ENCODE data around the gene ORC6. TPM values are rescaled to one million over a fixed set of nuclear protein-coding genes. Genes with fewer than 3 reads are reported as not detected.

Gene ORC6
- total RNA-seq, 1 experiment from 2014 or later, result 95.1 TPM

DNA sequence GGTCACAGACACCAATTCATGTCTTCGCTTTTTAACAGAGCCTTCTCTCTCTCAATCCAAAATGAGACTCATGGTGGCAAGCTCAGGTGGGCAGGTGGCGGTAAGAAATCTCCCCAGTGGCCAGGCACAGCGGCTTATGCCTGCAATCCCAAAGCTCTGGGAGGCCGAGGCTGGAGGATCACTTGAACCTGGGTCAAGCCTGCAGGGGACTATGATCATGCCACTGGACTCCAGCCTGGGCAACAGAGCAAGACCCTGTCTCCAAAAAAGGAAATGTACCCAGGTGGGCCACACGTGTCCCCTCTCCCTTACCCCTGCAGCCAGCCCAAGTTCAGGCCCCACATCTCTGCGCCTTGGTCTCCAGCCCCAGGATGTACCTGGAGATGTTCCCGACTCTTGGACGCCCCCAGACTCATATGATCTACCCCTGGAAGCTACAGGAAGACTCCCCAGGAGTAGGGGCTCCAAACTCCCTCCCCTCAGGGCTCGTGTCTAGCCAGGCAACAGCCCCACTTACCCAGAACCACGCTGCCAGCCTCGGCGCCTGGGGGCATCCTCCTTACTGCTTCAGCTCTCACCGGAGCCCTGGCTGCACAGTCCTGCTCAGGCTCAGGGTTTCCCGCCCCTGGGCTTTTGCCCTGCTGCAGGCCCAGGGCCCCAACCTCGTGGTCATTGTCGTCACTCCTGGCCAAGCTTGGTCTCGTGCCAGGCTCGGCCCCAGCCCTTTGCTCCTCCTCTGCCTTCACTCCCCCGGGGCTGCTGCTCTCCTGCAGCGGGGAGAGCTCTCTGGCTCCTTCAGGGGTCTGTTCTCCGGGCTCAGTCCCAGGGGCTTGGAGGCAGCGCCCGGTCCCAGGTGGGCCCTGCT lies 42.5 kb downstream of the ORC6 start:
- intact Hi-C loops (cut with micrococcal nuclease; ENCODE audit: unreplicated experiment), result no loop called here
- Histone ChIP-seq H3K4me3 (ENCODE audit: low read depth, low read length, poor library complexity, severe bottlenecking) (no peak overlapping the region), H3K36me3 (ENCODE audit: insufficient read depth, low read length, poor library complexity, severe bottlenecking) (no peaks in the 10 kb centered on the region), H3K9me3 (ENCODE audit: low read depth, low read length, poor library complexity, severe bottlenecking) (no peaks in the 10 kb centered on the region), H3K27ac (ENCODE audit: low read depth, low read length, poor library complexity, severe bottlenecking) (no peak overlapping the region), H3K4me1 (ENCODE audit: insufficient read depth, low read length, poor library complexity, severe bottlenecking) (no peaks in the 10 kb centered on the region), H3K27me3 (replicated peaks; ENCODE audit: insufficient read depth, low read depth, low read length, poor library complexity) (no peaks in the 10 kb centered on the region)
- TF ChIP-seq, protein P1, sequence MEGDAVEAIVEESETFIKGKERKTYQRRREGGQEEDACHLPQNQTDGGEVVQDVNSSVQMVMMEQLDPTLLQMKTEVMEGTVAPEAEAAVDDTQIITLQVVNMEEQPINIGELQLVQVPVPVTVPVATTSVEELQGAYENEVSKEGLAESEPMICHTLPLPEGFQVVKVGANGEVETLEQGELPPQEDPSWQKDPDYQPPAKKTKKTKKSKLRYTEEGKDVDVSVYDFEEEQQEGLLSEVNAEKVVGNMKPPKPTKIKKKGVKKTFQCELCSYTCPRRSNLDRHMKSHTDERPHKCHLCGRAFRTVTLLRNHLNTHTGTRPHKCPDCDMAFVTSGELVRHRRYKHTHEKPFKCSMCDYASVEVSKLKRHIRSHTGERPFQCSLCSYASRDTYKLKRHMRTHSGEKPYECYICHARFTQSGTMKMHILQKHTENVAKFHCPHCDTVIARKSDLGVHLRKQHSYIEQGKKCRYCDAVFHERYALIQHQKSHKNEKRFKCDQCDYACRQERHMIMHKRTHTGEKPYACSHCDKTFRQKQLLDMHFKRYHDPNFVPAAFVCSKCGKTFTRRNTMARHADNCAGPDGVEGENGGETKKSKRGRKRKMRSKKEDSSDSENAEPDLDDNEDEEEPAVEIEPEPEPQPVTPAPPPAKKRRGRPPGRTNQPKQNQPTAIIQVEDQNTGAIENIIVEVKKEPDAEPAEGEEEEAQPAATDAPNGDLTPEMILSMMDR (conservative IDR thresholded peaks at IDR 0.05; ENCODE audit: low read depth, low read length), result no peak
- no peak for TF ChIP-seq EZH2 (IDR thresholded peaks at IDR 0.05; ENCODE audit: borderline replicate concordance, low read depth, low read length, poor library complexity, severe bottlenecking)
- no peak for DNase-seq (ENCODE audit: low spot score)
- ChIA-PET POLR2A (ENCODE audit: low non-redundant PET) (no interaction called here), CTCF (no interaction called here)
- BruUV-seq (replicated peaks), result no TSS peak

DNA sequence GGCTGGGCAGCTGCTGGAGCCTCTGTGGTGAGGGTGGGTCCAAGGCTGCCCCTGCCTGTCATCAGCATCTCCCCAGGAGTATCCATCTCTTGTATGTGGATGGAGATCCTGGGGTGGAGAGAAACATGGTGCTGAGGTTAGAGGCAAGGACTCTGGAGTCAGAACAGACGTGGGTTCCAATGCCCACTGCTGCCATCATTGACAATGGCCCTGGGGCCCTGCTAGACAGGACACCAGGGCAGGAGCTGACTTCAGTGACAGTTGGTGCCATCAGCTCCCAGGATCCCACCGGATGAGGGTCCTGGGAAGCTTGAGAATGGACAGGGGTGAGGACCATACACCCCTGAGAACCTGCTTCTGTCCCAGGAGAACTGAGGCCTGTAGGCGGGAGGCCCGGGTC lies 43.1 kb downstream of the ORC6 start:
- H3K4me1 ChIP-seq (ENCODE audit: insufficient read depth, low read length, poor library complexity, severe bottlenecking), result no peaks in the 10 kb centered on the region
- no peaks in the 10 kb centered on the region for H3K36me3 ChIP-seq (ENCODE audit: insufficient read depth, low read length, poor library complexity, severe bottlenecking)
- no peaks in the 10 kb centered on the region for H3K9me3 ChIP-seq (ENCODE audit: low read depth, low read length, poor library complexity, severe bottlenecking)
- no peaks in the 10 kb centered on the region for H3K27me3 ChIP-seq (replicated peaks; ENCODE audit: insufficient read depth, low read depth, low read length, poor library complexity)
- no peak for TF ChIP-seq EZH2 (IDR thresholded peaks at IDR 0.05; ENCODE audit: borderline replicate concordance, low read depth, low read length, poor library complexity, severe bottlenecking)
- intact Hi-C loops (cut with micrococcal nuclease; ENCODE audit: unreplicated experiment), result no loop called here
- no TSS peak for BruUV-seq (replicated peaks)
- no peak overlapping the region for H3K4me3 ChIP-seq (ENCODE audit: low read depth, low read length, poor library complexity, severe bottlenecking)
- DNase-seq (ENCODE audit: low spot score), result no peak
- no peak overlapping the region for H3K27ac ChIP-seq (ENCODE audit: low read depth, low read length, poor library complexity, severe bottlenecking)
- CTCF ChIA-PET, result no interaction called here
- POLR2A ChIA-PET (ENCODE audit: low non-redundant PET), result no interaction called here

DNA sequence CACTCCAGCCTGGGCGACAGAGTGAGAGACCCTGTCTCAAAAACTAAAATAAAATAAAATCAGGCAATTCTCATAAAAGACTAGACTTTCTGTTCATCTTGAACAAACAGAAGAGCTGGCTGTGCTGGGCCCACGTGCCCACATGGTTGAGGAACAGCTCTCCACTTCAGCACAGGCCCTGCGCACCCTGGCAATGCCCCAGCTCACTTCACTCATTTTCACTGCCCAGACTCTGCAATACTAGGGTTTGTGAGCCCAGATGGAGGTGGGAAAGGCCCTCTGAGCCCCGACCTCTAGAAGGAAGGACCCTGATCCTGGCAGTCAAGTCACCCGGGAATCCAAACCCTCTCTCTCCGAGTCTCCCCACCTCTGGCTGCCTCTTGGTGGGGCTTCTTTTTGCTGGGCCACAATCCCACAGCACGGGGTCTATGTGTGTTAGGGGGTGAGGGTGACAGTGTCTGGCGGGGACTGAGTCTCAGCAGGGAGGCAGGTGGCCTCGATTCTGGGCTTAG lies 43.9 kb downstream of the ORC6 start:
- Histone ChIP-seq H3K9me3 (ENCODE audit: low read depth, low read length, poor library complexity, severe bottlenecking) (no peaks in the 10 kb centered on the region), H3K4me3 (ENCODE audit: low read depth, low read length, poor library complexity, severe bottlenecking) (no peak overlapping the region), H3K27me3 (replicated peaks; ENCODE audit: insufficient read depth, low read depth, low read length, poor library complexity) (no peaks in the 10 kb centered on the region), H3K36me3 (ENCODE audit: insufficient read depth, low read length, poor library complexity, severe bottlenecking) (no peaks in the 10 kb centered on the region), H3K27ac (ENCODE audit: low read depth, low read length, poor library complexity, severe bottlenecking) (no peak overlapping the region), H3K4me1 (ENCODE audit: insufficient read depth, low read length, poor library complexity, severe bottlenecking) (no peaks in the 10 kb centered on the region)
- ChIA-PET POLR2A (ENCODE audit: low non-redundant PET) (no interaction called here), CTCF (no interaction called here)
- no peak for DNase-seq (ENCODE audit: low spot score)
- BruUV-seq (replicated peaks), result no TSS peak
- intact Hi-C loops (cut with micrococcal nuclease; ENCODE audit: unreplicated experiment), result no loop called here
- TF ChIP-seq, protein P1 (conservative IDR thresholded peaks at IDR 0.05; ENCODE audit: low read depth, low read length), result no peak
- TF ChIP-seq EZH2 (IDR thresholded peaks at IDR 0.05; ENCODE audit: borderline replicate concordance, low read depth, low read length, poor library complexity, severe bottlenecking), result no peak

Data from A673 (cell line).